Stimulated activated CD8-positive, alpha-beta memory T cell treated with anti-CD3 and anti-CD28 coated beads, Interleukin-12 subunit alpha, Interleukin-12 subunit beta, amount 100 ng/mL, for 4 hours (primary cell): ENCODE results near the gene TRIM65.
"Not testable (repeated sequence)": the region's sequence is repeated elsewhere in the genome, so short reads cannot be mapped to it uniquely, and the experiment has no call there.

Experiments used
- DNase-seq: peaks from one replicate; pipeline ENCODE4 v3.0.0-alpha.2; 2020; ENCODE audit warnings: low read depth

TRIM65 gene

DNA sequence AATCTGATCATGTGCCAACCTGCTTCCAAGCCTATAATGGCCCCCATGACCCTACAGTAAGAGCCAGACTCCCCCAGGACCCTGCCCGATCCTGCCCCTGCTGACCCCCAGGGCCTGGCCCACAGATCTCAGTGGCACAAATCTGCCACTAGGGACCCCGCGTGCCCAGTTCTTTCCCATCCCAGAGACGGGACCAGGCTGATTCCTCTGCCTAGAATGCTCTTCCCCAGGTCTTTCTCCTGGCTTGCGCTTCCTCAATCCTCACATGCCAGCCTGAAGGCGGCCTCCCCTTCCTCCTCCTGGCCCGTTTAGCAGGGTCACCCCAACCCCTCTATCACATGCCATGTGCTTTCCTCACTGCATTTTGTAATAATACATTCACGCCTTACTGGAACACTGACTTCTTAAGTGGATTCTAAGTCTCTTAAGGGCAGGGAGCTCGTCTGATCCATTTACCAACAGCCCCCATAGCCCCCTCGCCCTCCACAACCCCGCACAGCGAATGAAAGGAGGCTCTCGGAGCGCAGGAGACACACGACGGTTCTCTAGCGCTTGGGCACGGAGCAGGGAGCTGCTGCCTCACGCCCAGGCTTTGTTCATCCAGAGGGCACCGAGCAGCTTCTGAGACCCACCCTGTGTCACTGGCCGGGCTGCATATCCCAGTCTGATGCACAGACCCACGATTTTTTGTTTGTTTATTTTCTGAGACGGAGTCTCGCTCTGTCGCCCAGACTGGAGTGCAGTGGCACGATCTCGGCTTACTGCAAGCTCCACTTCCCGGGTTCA, 1.2 kb downstream of the TRIM65 start:
- DNase-seq = no peak

DNA sequence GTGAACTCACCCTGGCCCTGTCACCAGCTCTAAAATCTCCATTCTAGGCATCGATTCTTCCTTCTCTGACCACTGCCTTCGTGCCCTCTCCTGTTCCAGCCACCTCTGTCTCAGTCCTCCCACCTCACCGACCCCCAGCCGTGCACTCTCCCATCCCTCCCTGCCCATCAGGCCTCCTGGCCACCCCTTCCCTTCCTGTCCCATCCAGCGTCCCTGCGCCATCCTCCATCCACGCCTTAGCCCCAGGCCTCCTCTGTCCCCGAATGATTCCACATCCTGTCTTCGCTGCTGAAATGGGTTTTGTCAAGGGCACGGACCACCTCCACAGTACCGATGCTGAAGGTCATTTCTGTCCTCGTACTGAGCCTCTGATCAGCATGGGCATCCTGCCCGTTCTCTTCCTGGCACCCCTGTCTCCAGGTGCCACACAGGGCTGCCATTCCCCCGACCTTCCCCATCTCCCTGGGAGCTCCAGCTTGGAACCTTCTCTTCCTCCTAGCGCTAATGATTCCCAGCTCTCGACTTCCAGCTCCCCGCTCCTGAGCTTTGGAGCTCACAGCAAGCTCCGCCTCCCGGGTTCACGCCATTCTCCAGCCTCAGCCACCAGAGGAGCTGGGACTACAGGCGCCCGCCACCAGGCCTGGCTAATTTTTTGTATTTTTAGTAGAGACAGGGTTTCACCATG, 2.6 kb downstream of the TRIM65 start:
- no peak for DNase-seq

GRCh38 chr17:75893305-75894048, 3.3 kb downstream of the TRIM65 start:
- no peak for DNase-seq

DNA sequence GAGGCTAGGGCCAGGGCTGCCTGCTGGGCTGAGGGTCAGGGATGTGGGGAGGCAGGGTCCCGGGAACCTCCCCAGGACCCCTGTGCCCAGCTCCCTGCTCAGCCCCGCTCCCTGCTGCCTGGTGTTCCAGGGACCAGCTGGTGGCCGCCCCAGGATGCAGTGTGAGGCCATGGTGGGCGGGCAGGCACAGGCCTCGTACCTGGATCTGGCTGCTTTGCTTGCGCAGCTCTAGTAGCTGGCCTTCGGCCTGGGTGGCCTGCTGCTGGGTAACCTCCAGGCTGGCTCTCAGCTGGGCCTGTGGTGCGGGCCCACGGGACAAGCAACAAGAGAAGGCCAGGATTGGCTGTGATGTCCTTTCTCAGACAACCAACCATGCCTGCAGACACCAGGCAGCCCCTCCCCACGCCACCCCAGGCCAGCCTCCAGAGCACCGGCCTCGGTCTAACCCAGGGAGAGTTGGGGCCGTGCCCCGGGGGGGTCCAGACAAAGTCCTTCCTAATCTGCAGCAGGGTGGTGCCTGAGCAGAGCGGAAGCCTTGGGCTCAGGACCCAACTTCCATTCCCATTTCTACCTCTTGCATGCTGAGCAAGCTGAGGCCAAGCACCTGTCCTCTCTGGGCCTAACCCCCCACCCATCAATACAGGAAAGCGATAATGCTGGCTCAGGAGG, 4.1 kb downstream of the TRIM65 start:
- DNase-seq = no peak

DNA sequence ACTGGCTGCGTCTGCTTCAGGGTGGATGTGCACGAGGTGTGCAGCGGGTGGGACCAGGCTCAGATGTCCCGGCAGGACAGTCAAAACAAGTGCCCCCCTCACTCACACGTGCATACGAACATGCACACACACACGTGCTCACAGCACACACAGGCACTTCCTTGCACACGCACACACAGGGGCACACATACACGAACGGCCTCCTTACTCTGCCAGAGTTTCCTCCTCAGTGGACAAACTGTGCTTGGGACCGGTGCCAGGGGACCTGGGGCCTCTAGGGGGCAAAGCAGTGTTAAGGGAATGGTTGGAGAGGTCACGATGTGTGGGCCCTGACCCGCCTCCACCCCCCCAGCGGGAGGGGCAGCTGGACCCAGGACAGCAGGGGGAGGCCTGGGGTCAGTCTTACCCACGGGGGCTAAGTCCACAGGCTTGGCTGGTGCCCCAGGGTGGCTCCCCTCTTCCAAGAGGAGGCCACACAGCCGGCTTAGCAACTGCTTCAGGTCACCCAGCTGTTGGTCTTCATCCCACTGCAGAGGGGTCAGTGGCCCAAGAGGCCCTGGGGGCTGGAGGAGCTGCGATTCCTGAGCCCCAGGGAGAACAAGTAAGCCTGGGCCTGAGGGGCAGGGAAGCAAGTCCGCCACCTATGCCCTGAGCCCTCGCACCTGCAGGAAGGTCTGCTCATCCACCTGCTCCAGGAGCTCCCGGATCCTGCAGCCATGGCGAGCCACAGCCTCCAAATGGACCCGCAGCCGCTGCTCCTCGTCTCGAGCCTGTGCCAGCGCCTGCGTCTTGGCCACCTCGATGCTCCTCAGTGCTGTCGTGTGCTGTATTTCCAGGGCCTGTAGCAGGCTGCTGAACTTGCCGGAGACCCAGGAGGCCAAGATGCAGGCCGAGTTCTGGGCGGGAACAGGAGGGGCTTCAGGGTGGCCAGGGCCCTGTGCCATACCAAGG, 4.9 kb downstream of the TRIM65 start:
- DNase-seq = no peak

DNA sequence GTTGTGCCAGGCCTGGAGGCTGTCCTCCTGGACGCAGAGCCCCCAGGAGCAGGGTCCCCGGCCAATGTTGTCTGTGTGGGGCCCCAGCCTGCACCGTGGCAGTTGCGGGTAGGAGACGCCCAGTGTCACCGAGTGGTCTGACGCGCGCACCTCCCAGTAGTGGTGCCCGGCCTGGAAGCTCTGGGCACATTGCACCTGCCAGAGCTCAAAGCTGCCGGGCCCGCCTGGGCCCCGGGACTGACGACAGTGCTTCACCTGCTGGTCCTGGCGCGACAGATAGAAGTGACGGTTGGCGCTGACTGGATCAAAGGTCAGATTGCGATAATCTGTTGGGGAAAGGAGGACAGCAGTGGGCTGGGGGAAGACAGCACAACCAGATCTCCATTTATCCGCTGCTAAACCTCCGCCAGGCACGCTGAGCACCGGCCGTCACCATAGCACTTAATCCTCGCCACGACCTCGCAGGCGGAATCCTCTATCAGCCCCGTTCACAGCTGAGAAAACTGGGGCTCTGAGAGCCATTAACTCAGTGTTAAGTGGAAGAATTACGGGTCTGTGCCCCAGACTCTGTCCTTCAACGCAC, 5.6 kb downstream of the TRIM65 start:
- DNase-seq = no peak

DNA sequence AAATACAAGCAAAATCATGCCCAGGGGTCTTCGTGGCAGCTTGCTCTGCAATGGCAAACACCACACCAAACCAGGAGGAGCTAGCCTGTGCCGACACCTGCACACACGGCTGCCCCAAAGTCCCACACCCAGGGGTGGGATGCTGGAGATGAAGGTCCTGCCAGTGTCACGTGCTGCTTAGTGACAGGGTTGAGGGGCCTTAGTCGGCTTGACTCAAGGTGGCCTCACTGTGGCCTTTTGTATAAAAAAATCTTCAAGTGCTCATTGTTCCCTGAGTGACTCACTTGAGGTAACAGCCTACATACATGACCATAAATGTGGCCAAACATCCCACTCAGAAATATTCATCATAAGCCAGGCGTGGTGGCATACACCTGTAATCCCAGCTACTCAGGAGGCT, 7.3 kb downstream of the TRIM65 start:
- no peak for DNase-seq

- DNase-seq = no peak
These were observed 8.3 kb downstream of the TRIM65 start for GRCh38 chr17:75888484-75888883.

- DNase-seq = not testable (repeated sequence)
These were observed 10.9 kb downstream of the TRIM65 start for GRCh38 chr17:75885860-75886259.

DNA sequence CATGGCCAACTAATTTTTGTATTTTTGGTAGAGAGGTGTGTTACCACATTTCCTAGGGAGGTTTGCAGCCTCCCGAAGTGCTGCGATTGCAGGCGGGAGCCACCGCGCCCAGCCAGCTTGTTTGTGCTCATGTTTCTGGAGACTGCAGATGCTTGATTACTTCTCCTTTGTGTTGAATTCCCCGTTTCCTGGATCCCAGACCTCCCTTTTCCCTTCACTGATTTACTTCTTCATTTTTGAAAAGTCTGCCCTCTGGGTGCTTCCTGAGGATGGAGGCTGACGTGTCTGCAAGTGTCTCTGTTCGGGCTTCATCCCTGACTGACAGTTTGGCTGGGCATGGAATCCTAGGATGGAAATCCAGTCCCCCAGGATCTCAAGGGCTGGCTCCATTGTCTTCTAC, 11.3 kb downstream of the TRIM65 start:
- no peak for DNase-seq

- DNase-seq = no peak
These were observed 14.9 kb downstream of the TRIM65 start for GRCh38 chr17:75881678-75882454.

DNA sequence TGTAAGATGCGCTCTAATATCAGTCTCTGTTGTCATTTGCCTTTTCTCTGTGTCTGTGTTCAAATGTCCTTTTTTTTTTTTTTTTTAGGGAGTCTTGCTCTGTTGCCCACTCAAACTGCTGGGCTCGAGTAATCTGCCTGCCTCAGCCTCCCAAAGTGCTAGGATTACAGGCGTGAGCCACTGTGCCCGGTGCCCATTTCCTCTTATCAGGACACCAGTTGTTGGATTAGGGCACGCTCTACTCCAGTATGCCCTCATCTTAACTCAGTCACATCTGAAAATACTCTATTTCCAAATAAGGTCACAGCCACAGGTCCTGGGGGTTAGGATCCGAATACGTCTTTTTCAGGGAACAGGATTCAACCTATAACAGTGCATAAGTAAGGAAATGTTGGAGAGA, 16.5 kb downstream of the TRIM65 start:
- no peak for DNase-seq

- no peak for DNase-seq
These were observed 18.4 kb downstream of the TRIM65 start, which contains the start of gene TRIM47 for GRCh38 chr17:75878174-75878998. TRIM47 (minus strand) TSS chr17:75878581; CDS start chr17:75878548, 33 bp downstream.

DNA sequence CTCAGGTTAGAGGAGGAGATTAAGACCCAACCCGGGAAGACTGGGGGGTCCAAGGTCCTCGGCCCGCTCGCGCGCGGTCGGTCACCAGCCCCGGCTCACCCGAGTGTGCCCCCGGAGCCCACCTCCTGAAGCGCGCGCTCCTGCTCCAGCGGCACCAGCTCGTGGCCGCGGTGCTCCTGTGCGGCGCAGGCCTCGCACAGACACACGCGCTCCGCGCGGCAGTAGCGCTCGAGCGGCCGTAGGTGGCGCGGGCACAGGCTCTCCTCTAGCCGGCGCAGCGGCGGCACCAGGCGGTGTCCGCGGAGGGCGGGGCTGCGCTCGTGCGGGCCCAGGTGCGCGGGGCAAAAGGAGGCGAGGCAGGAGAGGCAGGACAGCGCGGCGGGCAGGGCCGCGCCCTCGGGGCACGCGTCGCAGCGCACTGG, 19.0 kb downstream of the TRIM65 start:
- peak; percentile 50 for DNase-seq

DNA sequence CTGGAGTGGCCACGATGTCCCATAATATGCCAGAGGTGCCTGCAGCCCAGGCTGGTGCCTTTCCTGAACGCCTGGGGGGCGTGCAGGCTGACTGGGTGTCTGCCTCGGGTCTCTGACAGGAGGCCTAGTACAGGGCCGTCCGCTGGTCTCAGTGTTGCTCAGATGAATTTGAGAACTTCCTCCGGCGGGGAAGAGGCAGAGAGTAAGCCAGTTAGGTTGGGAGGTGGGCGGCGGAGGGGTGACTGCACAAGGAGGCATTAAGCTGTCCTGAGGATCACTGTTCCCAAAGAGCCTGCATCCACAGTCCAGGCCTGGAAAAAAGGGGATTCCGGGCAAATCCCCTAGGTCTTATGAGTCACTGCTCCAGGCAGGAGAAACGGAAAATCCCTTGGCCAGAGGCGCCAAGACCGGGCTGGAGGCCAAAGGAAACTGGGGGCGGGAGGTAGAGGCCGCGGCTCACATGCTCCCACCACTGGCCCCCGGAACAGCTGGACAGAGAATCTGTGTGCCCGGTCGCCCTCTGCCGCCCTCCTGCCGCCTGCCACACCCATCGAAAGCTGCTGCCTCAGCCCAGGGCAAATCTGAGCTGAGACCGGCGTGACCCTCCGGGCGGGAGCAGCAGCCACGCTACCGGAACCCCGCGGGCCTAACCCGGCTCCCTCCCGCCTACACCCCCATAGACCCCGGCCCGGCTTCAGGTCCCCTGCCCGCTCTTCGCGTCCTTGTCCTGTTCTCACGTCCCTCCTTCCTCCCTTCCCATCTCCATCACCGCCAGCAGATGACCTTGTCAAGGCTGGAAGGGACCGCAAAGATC, 19.6 kb downstream of the TRIM65 start:
- DNase-seq = no peak

GRCh38 chr17:75876190-75876937, 20.4 kb downstream of the TRIM65 start:
- peak; percentile 50 for DNase-seq

DNA sequence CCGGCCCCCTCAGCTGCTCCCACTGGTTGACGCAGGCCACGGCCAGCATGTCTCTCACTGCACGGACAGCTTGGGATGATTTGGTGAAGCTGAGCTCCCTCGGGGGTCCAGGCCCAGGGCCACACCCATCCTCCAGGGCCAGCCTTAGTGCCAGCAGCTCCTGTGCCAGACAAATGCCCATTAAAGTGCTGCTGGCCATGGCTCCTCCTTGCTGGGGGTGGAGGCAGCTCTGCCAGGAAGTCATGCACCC, 20.9 kb downstream of the TRIM65 start:
- no peak for DNase-seq
